K562 (cell line): ENCODE data around the gene PLEKHA5.

Experiments
- CHD4 ChIP-seq: fragments of 200-600 bp; sonication (generic); IDR thresholded peaks from 3 replicates; pipeline ENCODE4 v1.6.1; 2012; ENCODE audit warnings: low read depth, mild to moderate bottlenecking, mixed read lengths, low read length, inconsistent platforms; ENCODE audit not compliant: insufficient read depth, insufficient replicate concordance, poor library complexity, severe bottlenecking
- ERF ChIP-seq: fragments of 450-650 bp; formaldehyde crosslinking; IDR thresholded peaks from 2 replicates; pipeline ENCODE4 v1.4.0; 2020; ENCODE audit warnings: mild to moderate bottlenecking, mixed read lengths
- EZH2 ChIP-seq: IDR thresholded peaks from 2 replicates; pipeline ENCODE4 v1.6.1; 2012; ENCODE audit warnings: low read depth, mild to moderate bottlenecking, inconsistent platforms, low read length, borderline replicate concordance
- FIP1L1 ChIP-seq: fragments of 200-400 bp; formaldehyde crosslinking; IDR thresholded peaks from 2 replicates; pipeline ENCODE4 v1.6.1; 2018; ENCODE audit warnings: mild to moderate bottlenecking, low read depth, low read length; ENCODE audit not compliant: poor library complexity, severe bottlenecking
- GABPA ChIP-seq: fragments of 200-800 bp; sonication (Bioruptor generic); conservative IDR thresholded peaks from 2 replicates; pipeline ENCODE4 v1.6.1; 2016; ENCODE audit warnings: low read depth, missing genetic modification characterization, missing compliant biosample characterization
- POLR2A ChIP-seq: fragments of 450-650 bp; conservative IDR thresholded peaks from 2 replicates; pipeline ENCODE4 v1.6.1; 2016
- RERE ChIP-seq: sonication (generic); formaldehyde crosslinking; IDR thresholded peaks from 2 replicates; pipeline ENCODE4 v1.8.0; 2023; ENCODE audit warnings: missing genetic modification reagents, mild to moderate bottlenecking, borderline replicate concordance
- SIRT6 ChIP-seq: IDR thresholded peaks from one replicate; pipeline ENCODE4 v1.6.1; 2012; ENCODE audit warnings: low read depth, mild to moderate bottlenecking, control low read depth, inconsistent platforms, low read length, moderate library complexity
- ZEB2 ChIP-seq: fragments of 450-650 bp; IDR thresholded peaks from 2 replicates; pipeline ENCODE4 v1.6.1; 2016
- ZKSCAN1 ChIP-seq: fragments of 150-350 bp; IDR thresholded peaks from 2 replicates; pipeline ENCODE4 v1.6.1; 2016; ENCODE audit warnings: low read depth, low read length
- ZNF121 ChIP-seq: sonication (generic); formaldehyde crosslinking; conservative IDR thresholded peaks from 2 replicates; pipeline ENCODE4 v1.8.0; 2022; ENCODE audit warnings: missing genetic modification reagents

GRCh38 chr12:19302100-19302640 lies 172.6 kb downstream of the PLEKHA5 start:
- TF ChIP-seq EZH2 (no peak), ZEB2 (no peak), RERE (CRISPR knock-in tag) (no peak), FIP1L1 (no peak), SIRT6 (no peak), ZNF121 (CRISPR knock-in tag) (no peak), ZKSCAN1 (no peak), POLR2A (no peak), CHD4 (no peak), ERF (CRISPR knock-in tag) (no peak), GABPA (no peak)
